Panc1 (cell line): Measurements from ENCODE around the gene IL21R. TPM values are rescaled to one million over a fixed set of nuclear protein-coding genes. Genes with fewer than 3 reads are reported as not detected.

Source experiments
- ATAC-seq: fragments of 200-7000 bp; cut with Tn5 transposase; 2 replicates; pipeline ENCODE4 v1.9.1; 2020; ENCODE audit warnings: mild to moderate bottlenecking, moderate library complexity
- BruUV-seq: library from RNA; stranded (reverse); fragments of 400-500 nt; replicated peaks from 2 replicates; lab custom pipeline; 2021; lab: Mats Ljungman, UMichigan
- CTCF ChIA-PET: fragments of 300-600 bp; sonication (Branson Sonifier 250); formaldehyde crosslinking; loops from one replicate; lab custom pipeline; 2022; ENCODE audit warnings: antibody characterized with exemption; lab: Charles Lee
- POLR2A ChIA-PET: fragments of 300-600 bp; sonication (Branson Sonifier 250); formaldehyde crosslinking; loops from one replicate; lab custom pipeline; 2022; ENCODE audit warnings: antibody characterized with exemption; lab: Charles Lee
- DNase-seq: peaks from one replicate; pipeline ENCODE4 v3.0.0-alpha.2; 2010; ENCODE audit warnings: low read depth, low spot score
- H3K27ac ChIP-seq: 2 replicates; pipeline ENCODE4 v1.5.1; 2011; ENCODE audit warnings: mild to moderate bottlenecking, low read length, inconsistent platforms
- H3K27me3 ChIP-seq: fragments of 200-500 bp; sonication (Bioruptor generic); 2 replicates; pipeline ENCODE4 v1.6.0; 2014; ENCODE audit warnings: low read length, inconsistent platforms; ENCODE audit not compliant: control insufficient read depth, insufficient read depth
- H3K36me3 ChIP-seq: fragments of 200-500 bp; sonication (Bioruptor generic); 2 replicates; pipeline ENCODE4 v1.5.1; 2014; ENCODE audit warnings: inconsistent platforms, mild to moderate bottlenecking, low read length, moderate library complexity; ENCODE audit not compliant: control insufficient read depth, insufficient read depth
- H3K4me1 ChIP-seq: 2 replicates; pipeline ENCODE4 v1.5.1; 2011; ENCODE audit warnings: inconsistent platforms, mild to moderate bottlenecking, low read length, moderate library complexity; ENCODE audit not compliant: control insufficient read depth, insufficient read depth
- H3K4me3 ChIP-seq, 2 experiments: 2 replicates each; pipeline ENCODE4 v1.5.1; 2011 to 2012; ENCODE audit warnings: low read depth in 2 of 2, low read length in 2 of 2, mild to moderate bottlenecking in 2 of 2, inconsistent platforms in 1 of 2, moderate library complexity in 1 of 2
- H3K9me3 ChIP-seq: fragments of 200-500 bp; sonication (Bioruptor generic); 2 replicates; pipeline ENCODE4 v1.5.1; 2014; ENCODE audit warnings: low read depth, mild to moderate bottlenecking, inconsistent platforms, low read length, moderate library complexity; ENCODE audit not compliant: control insufficient read depth, insufficient read depth
- POLR2AphosphoS5 ChIP-seq: IDR thresholded peaks from 2 replicates; pipeline ENCODE4 v1.6.1; 2012; ENCODE audit warnings: mild to moderate bottlenecking, low read depth, low read length, moderate library complexity
- SIN3A ChIP-seq: IDR thresholded peaks from 2 replicates; pipeline ENCODE4 v1.6.1; 2012; ENCODE audit warnings: low read depth, mild to moderate bottlenecking, low read length, moderate library complexity, borderline replicate concordance; ENCODE audit not compliant: insufficient read depth
- TCF7L2 ChIP-seq: IDR thresholded peaks from 2 replicates; pipeline ENCODE4 v1.6.1; 2011; ENCODE audit warnings: mild to moderate bottlenecking, low read depth, low read length, inconsistent platforms
- in situ Hi-C: cut with HindIII; loops from 2 replicates; pipeline ENCODE4 v1.10.0; 2016; ENCODE audit warnings: low sequenced_read_pairs, low pct_unique_long_range_greater_than_20kb
- intact Hi-C: fragments of 100-400 bp; cut with micrococcal nuclease; formaldehyde crosslinking; loops from one replicate; pipeline ENCODE4 v1.10.0; 2022; ENCODE audit not compliant: unreplicated experiment
- total RNA-seq: library from RNA; stranded (reverse); gene quantifications from one replicate; pipeline ENCODE4 v1.2.1, GENCODE V29; 2021; ENCODE audit not compliant: unreplicated experiment
- TF ChIP-seq, protein P1 (sequence below): fragments of 450-650 bp; IDR thresholded peaks from 2 replicates; pipeline ENCODE4 v1.5.1; 2017; ENCODE audit warnings: mild to moderate bottlenecking
- TF ChIP-seq, protein P2 (sequence below), 2 experiments: IDR thresholded peaks; 2 replicates each; pipeline ENCODE4 v1.6.1; 2011 to 2012; ENCODE audit warnings: low read depth in 2 of 2, control low read depth in 1 of 2, low read length in 1 of 2, mild to moderate bottlenecking in 1 of 2, moderate library complexity in 1 of 2; ENCODE audit not compliant: insufficient read depth in 1 of 2

Gene IL21R
- total RNA-seq, 1 experiment from 2014 or later, result 0.10 TPM

DNA sequence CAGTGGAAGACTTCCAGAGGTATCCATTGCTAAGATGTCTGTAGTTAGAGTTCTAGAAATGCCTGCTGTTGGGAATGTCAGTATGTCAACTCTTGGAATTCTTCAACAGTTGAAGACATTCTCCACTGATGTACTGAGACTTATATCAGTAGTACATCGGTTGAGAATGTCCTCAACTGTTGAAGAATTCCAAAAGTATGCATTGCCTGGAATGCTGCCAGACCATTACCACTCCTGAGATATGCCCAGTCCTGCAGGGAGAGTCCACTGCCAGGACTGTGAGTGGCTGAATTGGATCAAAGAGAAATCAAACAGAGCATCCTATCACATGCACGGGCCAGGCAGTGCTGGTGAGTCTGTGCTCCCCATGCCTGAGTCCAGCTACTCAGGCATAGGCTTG lies 42.0 kb downstream of the IL21R start:
- ChIA-PET POLR2A (no interaction called here), CTCF (no interaction called here)
- Histone ChIP-seq H3K4me1 (no peaks in the 10 kb centered on the region), H3K4me3 (no peak overlapping the region), H3K36me3 (no peaks in the 10 kb centered on the region), H3K27ac (no peak overlapping the region), H3K27me3 (peaks cover 2% of the 10 kb centered on the region; the same call in 1 of the 2 replicates), H3K9me3 (no peaks in the 10 kb centered on the region)
- in situ Hi-C loops (no loop called here), intact Hi-C loops (no loop called here)
- ATAC-seq (no peak), DNase-seq (no peak)
- TF ChIP-seq TCF7L2 (no peak), POLR2AphosphoS5 (no peak), SIN3A (no peak)
- TF ChIP-seq, protein P1, sequence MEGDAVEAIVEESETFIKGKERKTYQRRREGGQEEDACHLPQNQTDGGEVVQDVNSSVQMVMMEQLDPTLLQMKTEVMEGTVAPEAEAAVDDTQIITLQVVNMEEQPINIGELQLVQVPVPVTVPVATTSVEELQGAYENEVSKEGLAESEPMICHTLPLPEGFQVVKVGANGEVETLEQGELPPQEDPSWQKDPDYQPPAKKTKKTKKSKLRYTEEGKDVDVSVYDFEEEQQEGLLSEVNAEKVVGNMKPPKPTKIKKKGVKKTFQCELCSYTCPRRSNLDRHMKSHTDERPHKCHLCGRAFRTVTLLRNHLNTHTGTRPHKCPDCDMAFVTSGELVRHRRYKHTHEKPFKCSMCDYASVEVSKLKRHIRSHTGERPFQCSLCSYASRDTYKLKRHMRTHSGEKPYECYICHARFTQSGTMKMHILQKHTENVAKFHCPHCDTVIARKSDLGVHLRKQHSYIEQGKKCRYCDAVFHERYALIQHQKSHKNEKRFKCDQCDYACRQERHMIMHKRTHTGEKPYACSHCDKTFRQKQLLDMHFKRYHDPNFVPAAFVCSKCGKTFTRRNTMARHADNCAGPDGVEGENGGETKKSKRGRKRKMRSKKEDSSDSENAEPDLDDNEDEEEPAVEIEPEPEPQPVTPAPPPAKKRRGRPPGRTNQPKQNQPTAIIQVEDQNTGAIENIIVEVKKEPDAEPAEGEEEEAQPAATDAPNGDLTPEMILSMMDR, result no peak
- TF ChIP-seq, protein P2, sequence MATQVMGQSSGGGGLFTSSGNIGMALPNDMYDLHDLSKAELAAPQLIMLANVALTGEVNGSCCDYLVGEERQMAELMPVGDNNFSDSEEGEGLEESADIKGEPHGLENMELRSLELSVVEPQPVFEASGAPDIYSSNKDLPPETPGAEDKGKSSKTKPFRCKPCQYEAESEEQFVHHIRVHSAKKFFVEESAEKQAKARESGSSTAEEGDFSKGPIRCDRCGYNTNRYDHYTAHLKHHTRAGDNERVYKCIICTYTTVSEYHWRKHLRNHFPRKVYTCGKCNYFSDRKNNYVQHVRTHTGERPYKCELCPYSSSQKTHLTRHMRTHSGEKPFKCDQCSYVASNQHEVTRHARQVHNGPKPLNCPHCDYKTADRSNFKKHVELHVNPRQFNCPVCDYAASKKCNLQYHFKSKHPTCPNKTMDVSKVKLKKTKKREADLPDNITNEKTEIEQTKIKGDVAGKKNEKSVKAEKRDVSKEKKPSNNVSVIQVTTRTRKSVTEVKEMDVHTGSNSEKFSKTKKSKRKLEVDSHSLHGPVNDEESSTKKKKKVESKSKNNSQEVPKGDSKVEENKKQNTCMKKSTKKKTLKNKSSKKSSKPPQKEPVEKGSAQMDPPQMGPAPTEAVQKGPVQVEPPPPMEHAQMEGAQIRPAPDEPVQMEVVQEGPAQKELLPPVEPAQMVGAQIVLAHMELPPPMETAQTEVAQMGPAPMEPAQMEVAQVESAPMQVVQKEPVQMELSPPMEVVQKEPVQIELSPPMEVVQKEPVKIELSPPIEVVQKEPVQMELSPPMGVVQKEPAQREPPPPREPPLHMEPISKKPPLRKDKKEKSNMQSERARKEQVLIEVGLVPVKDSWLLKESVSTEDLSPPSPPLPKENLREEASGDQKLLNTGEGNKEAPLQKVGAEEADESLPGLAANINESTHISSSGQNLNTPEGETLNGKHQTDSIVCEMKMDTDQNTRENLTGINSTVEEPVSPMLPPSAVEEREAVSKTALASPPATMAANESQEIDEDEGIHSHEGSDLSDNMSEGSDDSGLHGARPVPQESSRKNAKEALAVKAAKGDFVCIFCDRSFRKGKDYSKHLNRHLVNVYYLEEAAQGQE (IDR thresholded peaks at IDR 0.05; ENCODE audit: insufficient read depth in 1 of 2, low read depth in 2 of 2, low read length in 1 of 2), result no peak
- BruUV-seq, result no TSS peak

DNA sequence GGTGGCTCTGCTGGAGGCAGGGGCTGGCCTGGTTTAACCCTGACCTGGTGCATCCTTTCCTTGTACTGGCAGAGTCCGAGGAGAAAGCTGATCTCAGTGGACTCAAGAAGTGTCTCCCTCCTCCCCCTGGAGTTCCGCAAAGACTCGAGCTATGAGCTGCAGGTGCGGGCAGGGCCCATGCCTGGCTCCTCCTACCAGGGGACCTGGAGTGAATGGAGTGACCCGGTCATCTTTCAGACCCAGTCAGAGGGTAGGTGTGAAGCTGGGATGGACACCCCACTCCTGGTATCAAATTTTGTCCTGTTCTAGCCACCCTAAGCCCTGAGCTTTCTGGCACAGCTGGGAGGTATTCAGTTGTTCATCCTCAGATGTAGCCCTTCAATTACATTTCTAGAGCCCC lies 42.5 kb downstream of the IL21R start:
- intact Hi-C loops (no loop called here), in situ Hi-C loops (no loop called here)
- H3K27ac ChIP-seq, result no peak overlapping the region
- DNase-seq, result no peak
- no peaks in the 10 kb centered on the region for H3K4me1 ChIP-seq
- H3K9me3 ChIP-seq, result no peaks in the 10 kb centered on the region
- CTCF ChIA-PET, result no interaction called here
- peaks cover 2% of the 10 kb centered on the region; the same call in 1 of the 2 replicates for H3K27me3 ChIP-seq
- no peaks in the 10 kb centered on the region for H3K36me3 ChIP-seq
- no peak for ATAC-seq
- no TSS peak for BruUV-seq
- TF ChIP-seq SIN3A (no peak), TCF7L2 (no peak), POLR2AphosphoS5 (no peak)
- TF ChIP-seq, protein P1, result no peak
- TF ChIP-seq, protein P2 (IDR thresholded peaks at IDR 0.05; ENCODE audit: insufficient read depth in 1 of 2, low read depth in 2 of 2, low read length in 1 of 2), result no peak
- POLR2A ChIA-PET, result no interaction called here
- H3K4me3 ChIP-seq, result no peak overlapping the region
